Measurements from ENCODE around the gene PPP2R2D.

- TF ChIP-seq CTCF (IDR thresholded peaks at IDR 0.05) (no peak), POLR2A (IDR thresholded peaks at IDR 0.05) (no peak)
Measured at GRCh38 chr10:131866673-131867072, 34.1 kb upstream of the PPP2R2D start.
